NT2/D1 (cell line): Measurements from ENCODE around the gene CNN3.

Experiments
- SUZ12 ChIP-seq: IDR thresholded peaks from 2 replicates; pipeline ENCODE4 v1.6.1; 2011; ENCODE audit not compliant: insufficient read length, insufficient read depth; ENCODE audit errors: extremely low read depth
- YY1 ChIP-seq: IDR thresholded peaks from 2 replicates; pipeline ENCODE4 v1.6.1; 2011; ENCODE audit not compliant: insufficient read length, insufficient read depth
- ZNF274 ChIP-seq: IDR thresholded peaks from 2 replicates; pipeline ENCODE4 v1.6.1; 2011; ENCODE audit warnings: mild to moderate bottlenecking, low read depth, low read length

DNA sequence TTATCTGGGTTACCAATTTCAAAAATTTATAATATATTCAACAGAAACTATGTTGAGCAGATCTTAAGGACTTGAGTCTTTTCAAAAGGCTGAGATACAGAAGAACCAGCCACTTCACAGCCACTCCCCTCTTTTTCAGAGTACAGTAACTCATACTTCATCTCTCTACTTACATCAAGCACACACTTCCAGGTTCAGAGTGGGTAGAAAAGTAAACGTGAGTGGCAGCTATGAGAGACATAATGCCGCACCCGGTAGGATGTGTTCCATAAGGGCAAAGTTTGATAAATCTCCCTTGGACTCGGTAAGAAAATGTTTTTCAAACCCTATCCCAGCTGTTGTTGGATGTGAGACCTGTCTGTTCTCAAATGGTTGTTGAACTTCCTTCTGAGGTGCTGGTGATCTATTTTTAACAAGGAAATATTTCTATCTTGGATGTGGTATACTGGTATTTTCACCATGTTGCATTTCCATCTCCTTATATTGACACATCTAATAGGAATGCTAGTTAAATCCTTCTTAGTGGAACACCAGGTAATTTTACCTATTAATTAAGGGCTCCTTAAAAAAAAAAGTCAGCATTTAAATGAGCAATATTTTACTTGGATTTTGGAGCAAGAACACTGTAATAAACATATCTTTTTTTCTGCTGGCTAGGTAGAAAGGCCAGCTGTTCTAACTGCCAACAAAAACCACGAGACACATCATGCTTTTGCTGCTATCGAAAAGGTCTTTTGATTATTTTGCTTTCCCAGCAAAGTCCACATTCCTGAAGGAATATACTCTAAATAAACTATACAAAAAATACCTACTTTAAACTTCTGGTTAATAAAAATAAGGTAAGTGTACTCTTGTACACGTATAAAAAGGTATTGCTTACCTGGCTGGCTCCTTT lies 28.2 kb downstream of the CNN3 start:
- TF ChIP-seq YY1 (no peak), ZNF274 (no peak), SUZ12 (no peak)
